ENCODE data around the gene RAB40B.

DNA sequence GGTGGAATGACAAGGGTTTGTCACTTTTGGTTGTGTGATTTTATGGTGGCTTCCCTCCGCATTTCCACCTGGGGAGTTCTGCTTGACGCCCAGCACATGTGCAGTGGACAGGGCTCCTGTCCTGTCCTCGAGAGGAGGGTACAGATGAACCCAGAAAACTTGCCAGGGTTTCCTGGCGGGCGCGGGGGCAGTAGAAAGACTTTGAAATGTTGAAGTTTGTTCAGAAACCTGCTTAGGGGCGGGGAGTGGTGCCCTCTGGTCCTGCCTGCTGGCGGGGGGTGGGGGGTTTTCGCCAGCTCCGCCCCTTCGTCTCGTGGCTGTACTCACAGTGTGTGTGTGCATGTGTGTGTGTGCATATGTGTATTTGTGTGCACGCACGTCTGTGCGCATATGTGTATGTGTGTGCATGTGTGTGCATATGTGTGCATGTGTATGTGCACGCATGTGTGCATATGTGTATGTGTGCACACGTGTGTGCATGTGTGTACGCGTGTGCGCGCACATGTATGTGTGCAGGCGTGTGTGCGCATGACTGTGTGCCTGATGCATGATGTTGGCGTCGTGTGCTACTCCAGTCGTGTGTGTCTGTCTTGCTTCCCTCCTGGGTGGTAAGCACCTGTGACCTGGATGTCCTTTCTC is 24.8 kb upstream of the RAB40B start:
- TF ChIP-seq, protein P1, sequence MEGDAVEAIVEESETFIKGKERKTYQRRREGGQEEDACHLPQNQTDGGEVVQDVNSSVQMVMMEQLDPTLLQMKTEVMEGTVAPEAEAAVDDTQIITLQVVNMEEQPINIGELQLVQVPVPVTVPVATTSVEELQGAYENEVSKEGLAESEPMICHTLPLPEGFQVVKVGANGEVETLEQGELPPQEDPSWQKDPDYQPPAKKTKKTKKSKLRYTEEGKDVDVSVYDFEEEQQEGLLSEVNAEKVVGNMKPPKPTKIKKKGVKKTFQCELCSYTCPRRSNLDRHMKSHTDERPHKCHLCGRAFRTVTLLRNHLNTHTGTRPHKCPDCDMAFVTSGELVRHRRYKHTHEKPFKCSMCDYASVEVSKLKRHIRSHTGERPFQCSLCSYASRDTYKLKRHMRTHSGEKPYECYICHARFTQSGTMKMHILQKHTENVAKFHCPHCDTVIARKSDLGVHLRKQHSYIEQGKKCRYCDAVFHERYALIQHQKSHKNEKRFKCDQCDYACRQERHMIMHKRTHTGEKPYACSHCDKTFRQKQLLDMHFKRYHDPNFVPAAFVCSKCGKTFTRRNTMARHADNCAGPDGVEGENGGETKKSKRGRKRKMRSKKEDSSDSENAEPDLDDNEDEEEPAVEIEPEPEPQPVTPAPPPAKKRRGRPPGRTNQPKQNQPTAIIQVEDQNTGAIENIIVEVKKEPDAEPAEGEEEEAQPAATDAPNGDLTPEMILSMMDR (IDR thresholded peaks at IDR 0.05 in 4 of 5, conservative IDR thresholded peaks at IDR 0.05 in 1 of 5), result no peak
- TF ChIP-seq POLR2A (IDR thresholded peaks at IDR 0.05), result no peak

All from gastrocnemius medialis (tissue), 4 donors.